ENCODE results near the gene ALOX5AP. TPM values are rescaled to one million over a fixed set of nuclear protein-coding genes. Genes with fewer than 3 reads are reported as not detected.

ALOX5AP gene
- total and polyA plus RNA-seq, 2 donors (not counting 1 experiment from before 2014, with no cell fraction given) = 0.17 to 0.25 TPM

- Histone ChIP-seq H3K4me1 (ENCODE audit: control insufficient read depth, extremely low read depth, insufficient read depth, low read length) (peaks cover 17% of the 10 kb centered on the region), H3K9me3 (ENCODE audit: control insufficient read depth, insufficient read depth, low read depth, low read length) (no peaks in the 10 kb centered on the region), H3K36me3 (ENCODE audit: control insufficient read depth, insufficient read depth, low read length) (no peaks in the 10 kb centered on the region), H3K79me2 (ENCODE audit: control insufficient read depth, insufficient read depth, low read length) (no peaks in the 10 kb centered on the region), H4K20me1 (ENCODE audit: control insufficient read depth, extremely low read depth, insufficient read depth, low read length) (no peaks in the 10 kb centered on the region), H2AFZ (ENCODE audit: low read length) (no peak overlapping the region), H3K27ac (ENCODE audit: insufficient read depth, low read length) (no peak overlapping the region), H3K4me2 (ENCODE audit: extremely low read depth, insufficient read depth, low read length) (no peak overlapping the region), H3K4me3 (replicated peaks in 1 of 4; ENCODE audit: control extremely low read depth in 1 of 4, insufficient read depth in 1 of 4, low read depth in 3 of 4, low read length in 4 of 4) (no peak overlapping the region), H3K27me3 (ENCODE audit: control insufficient read depth, insufficient read depth, low read length) (no peaks in the 10 kb centered on the region), H3K9ac (ENCODE audit: insufficient read depth, low read length) (no peak overlapping the region)
- TF ChIP-seq, protein P1, sequence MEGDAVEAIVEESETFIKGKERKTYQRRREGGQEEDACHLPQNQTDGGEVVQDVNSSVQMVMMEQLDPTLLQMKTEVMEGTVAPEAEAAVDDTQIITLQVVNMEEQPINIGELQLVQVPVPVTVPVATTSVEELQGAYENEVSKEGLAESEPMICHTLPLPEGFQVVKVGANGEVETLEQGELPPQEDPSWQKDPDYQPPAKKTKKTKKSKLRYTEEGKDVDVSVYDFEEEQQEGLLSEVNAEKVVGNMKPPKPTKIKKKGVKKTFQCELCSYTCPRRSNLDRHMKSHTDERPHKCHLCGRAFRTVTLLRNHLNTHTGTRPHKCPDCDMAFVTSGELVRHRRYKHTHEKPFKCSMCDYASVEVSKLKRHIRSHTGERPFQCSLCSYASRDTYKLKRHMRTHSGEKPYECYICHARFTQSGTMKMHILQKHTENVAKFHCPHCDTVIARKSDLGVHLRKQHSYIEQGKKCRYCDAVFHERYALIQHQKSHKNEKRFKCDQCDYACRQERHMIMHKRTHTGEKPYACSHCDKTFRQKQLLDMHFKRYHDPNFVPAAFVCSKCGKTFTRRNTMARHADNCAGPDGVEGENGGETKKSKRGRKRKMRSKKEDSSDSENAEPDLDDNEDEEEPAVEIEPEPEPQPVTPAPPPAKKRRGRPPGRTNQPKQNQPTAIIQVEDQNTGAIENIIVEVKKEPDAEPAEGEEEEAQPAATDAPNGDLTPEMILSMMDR (conservative IDR thresholded peaks at IDR 0.05 in 1 of 2, IDR thresholded peaks at IDR 0.05 in 1 of 2; ENCODE audit: low read depth in 1 of 2, low read length in 2 of 2) = no peak
- no peak for TF ChIP-seq EZH2 (IDR thresholded peaks at IDR 0.05; ENCODE audit: low read length, missing control alignments)
- DNase-seq (ENCODE audit: low read depth in 2 of 2) = no peak
Measured at GRCh38 chr13:30715837-30716236, 19.5 kb upstream of the ALOX5AP start.

DNA sequence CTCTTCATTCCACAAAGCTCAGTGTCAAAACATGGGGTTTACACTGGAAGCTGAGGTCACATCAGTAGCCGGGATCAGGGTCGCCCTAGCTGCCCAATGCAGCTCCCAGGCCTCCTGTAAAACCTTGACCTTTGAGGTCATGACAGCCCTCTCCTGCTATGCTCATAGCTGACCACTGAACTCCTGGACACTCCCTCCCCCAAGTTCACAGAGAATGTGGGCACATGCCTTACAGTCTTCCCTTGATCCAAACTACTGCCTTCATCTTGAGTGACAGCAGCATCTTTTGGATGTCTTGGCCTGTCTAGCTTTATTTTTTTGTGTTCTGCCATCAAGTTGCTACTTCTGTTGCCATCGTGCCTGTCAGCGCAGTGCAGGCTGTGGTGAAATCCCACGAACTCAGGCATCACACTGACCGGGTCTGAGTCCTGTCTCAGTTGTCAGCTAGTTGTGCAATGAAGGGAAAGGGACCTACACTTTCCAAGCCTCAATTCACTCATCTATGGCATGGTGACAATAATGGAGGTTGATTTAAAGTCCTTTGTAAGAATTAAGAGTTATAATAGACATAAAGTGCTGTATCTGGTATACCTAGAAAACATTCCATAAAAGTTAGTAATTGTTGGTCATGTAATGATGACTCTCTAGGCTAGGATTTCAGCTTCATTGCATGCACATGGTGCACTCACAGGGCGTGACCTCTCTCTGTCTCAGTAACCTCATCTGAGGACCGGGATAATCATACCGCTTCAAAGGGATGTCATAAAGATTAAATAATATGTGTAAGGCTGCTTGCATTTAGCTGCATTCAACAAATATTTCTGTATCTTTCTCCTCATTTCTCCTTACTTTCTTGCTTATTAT is 16.4 kb upstream of the ALOX5AP start:
- TF ChIP-seq EZH2 (IDR thresholded peaks at IDR 0.05; ENCODE audit: low read length, missing control alignments) = no peak
- TF ChIP-seq, protein P1 (conservative IDR thresholded peaks at IDR 0.05 in 1 of 2, IDR thresholded peaks at IDR 0.05 in 1 of 2; ENCODE audit: low read depth in 1 of 2, low read length in 2 of 2) = no peak
- peak; percentile 88 to 96 for DNase-seq (ENCODE audit: low read depth in 2 of 2)
- H3K9ac ChIP-seq (ENCODE audit: insufficient read depth, low read length) = no peak overlapping the region
- no peaks in the 10 kb centered on the region for H3K79me2 ChIP-seq (ENCODE audit: control insufficient read depth, insufficient read depth, low read length)
- no peaks in the 10 kb centered on the region for H4K20me1 ChIP-seq (ENCODE audit: control insufficient read depth, extremely low read depth, insufficient read depth, low read length)
- H3K27ac ChIP-seq (ENCODE audit: insufficient read depth, low read length) = peak overlapping the region; percentile 87
- no peak overlapping the region for H2AFZ ChIP-seq (ENCODE audit: low read length)
- no peak overlapping the region for H3K4me3 ChIP-seq (replicated peaks in 1 of 4; ENCODE audit: control extremely low read depth in 1 of 4, insufficient read depth in 1 of 4, low read depth in 3 of 4, low read length in 4 of 4)
- H3K9me3 ChIP-seq (ENCODE audit: control insufficient read depth, insufficient read depth, low read depth, low read length) = no peaks in the 10 kb centered on the region
- no peaks in the 10 kb centered on the region for H3K27me3 ChIP-seq (ENCODE audit: control insufficient read depth, insufficient read depth, low read length)
- H3K4me2 ChIP-seq (ENCODE audit: extremely low read depth, insufficient read depth, low read length) = peak overlapping the region; percentile 75
- no peaks in the 10 kb centered on the region for H3K36me3 ChIP-seq (ENCODE audit: control insufficient read depth, insufficient read depth, low read length)
- peaks cover 17% of the 10 kb centered on the region for H3K4me1 ChIP-seq (ENCODE audit: control insufficient read depth, extremely low read depth, insufficient read depth, low read length)

DNA sequence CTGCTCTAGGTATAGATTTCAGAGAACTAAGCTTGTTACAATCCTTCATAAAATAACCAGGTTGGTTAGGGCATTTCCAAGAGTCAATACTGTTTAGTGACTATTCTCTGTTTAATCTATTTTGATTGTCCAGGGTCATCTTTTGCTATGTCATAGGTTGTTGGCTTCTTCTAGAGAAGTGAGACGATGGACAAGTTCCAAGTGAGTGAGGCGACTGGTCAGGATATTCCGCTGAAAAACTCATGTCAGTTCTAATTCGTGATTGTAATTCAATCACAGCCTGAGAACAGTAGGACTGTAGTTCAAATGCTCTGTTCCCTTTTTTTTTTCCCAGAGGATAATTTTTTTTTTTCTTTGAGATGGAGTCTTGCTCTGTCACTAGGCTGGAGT is 15.8 kb upstream of the ALOX5AP start:
- H2AFZ ChIP-seq (ENCODE audit: low read length) = no peak overlapping the region
- H3K27ac ChIP-seq (ENCODE audit: insufficient read depth, low read length) = peak overlapping the region; percentile 87
- TF ChIP-seq EZH2 (IDR thresholded peaks at IDR 0.05; ENCODE audit: low read length, missing control alignments) = no peak
- TF ChIP-seq, protein P1 (conservative IDR thresholded peaks at IDR 0.05 in 1 of 2, IDR thresholded peaks at IDR 0.05 in 1 of 2; ENCODE audit: low read depth in 1 of 2, low read length in 2 of 2) = no peak
- H3K4me2 ChIP-seq (ENCODE audit: extremely low read depth, insufficient read depth, low read length) = peak overlapping the region; percentile 28
- H3K9ac ChIP-seq (ENCODE audit: insufficient read depth, low read length) = no peak overlapping the region
- H3K4me3 ChIP-seq (replicated peaks in 1 of 4; ENCODE audit: control extremely low read depth in 1 of 4, insufficient read depth in 1 of 4, low read depth in 3 of 4, low read length in 4 of 4) = no peak overlapping the region
- no peaks in the 10 kb centered on the region for H3K27me3 ChIP-seq (ENCODE audit: control insufficient read depth, insufficient read depth, low read length)
- no peaks in the 10 kb centered on the region for H4K20me1 ChIP-seq (ENCODE audit: control insufficient read depth, extremely low read depth, insufficient read depth, low read length)
- no peaks in the 10 kb centered on the region for H3K36me3 ChIP-seq (ENCODE audit: control insufficient read depth, insufficient read depth, low read length)
- H3K9me3 ChIP-seq (ENCODE audit: control insufficient read depth, insufficient read depth, low read depth, low read length) = no peaks in the 10 kb centered on the region
- peaks cover 17% of the 10 kb centered on the region for H3K4me1 ChIP-seq (ENCODE audit: control insufficient read depth, extremely low read depth, insufficient read depth, low read length)
- DNase-seq (ENCODE audit: low read depth in 2 of 2) = peak in 1 of 2 donors; percentile 45
- no peaks in the 10 kb centered on the region for H3K79me2 ChIP-seq (ENCODE audit: control insufficient read depth, insufficient read depth, low read length)

Data from fibroblast of lung (primary cell).